GM18867 (cell line): Measurements from ENCODE around the gene RNU2-63P.
"Not testable (repeated sequence)": the region's sequence is repeated elsewhere in the genome, so short reads cannot be mapped to it uniquely, and the experiment has no call there.

Experiments used
- ATAC-seq: cut with Tn5 transposase; IDR thresholded peaks from one replicate; pipeline ENCODE4 v1.9.1; 2021; ENCODE audit warnings: mild to moderate bottlenecking, moderate library complexity; ENCODE audit not compliant: unreplicated experiment

RNU2-63P gene

DNA sequence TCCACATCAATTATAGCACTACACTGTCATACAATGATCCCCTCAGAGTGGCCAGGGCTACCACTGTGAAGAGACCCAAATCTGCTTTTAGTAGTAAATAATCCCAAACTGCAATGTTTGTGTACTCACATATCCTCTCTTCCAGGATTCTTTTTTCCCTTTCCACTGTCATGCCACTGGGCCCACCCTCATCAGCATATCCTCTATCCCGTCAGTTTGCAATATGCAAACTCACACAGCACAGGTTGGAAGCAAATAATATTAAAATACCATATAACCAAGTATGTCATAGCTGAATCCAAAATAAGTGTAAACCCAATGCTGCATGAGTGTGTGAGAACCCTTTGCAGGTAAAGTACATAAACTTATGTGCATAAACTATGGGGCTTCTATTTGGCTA, 28.9 kb downstream of the RNU2-63P start:
- not testable (repeated sequence) for ATAC-seq

DNA sequence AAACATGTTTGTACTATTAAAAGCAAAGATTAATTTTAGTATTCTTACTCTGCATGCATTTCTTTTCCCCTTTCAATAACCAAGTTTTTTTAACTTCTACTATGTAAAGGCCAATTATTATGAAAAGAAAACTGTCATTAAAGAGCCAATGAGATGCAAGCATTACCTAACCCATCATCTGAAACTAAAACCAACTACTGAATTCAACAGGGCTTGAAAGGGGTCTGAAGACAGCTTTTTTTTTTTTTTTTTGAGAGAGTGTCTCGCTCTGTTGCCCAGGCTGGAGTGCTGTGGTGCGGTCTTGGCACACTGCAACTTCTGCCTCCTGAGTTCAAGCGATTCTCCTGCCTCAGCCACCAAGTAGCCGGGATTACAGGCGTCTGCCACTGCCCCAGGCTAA, 30.4 kb downstream of the RNU2-63P start:
- ATAC-seq, result not testable (repeated sequence)

DNA sequence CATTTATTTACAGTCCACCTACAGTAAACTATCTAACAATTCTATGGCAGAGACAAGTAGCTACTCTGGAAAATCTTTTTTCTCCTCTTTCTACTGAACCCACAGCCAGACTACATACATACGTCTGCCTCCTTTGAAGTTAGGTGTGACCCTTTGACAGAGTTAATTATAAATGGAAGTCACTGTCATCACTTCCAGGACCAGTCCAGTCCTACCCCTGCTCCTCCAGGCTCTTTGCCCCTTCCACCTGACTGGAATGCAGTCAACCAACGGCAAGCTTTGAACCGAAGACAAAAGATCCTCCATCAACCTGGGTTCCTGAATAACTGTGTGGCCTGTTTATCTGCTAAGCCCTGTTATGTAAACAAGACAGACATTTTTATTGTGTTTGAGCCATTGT, 35.2 kb downstream of the RNU2-63P start:
- ATAC-seq, result not testable (repeated sequence)

DNA sequence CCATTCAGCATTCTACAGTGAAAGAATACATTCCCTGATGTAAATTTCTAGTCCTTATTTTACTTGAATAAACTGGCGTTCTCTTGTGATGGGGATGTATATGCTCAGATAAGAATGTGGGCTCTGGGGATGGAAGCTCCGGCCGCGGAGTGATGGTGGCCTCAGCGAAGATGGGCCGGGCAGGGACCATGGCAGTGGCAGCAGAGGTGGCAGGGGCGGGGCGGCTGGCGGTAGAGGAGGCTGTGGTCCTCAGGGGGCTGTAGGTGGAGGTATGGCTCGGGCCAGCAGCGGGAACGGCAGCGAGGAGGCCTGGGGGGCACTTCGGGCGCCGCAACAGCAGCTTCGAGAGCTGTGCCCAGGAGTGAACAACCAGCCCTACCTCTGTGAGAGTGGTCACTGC, 44.0 kb downstream of the RNU2-63P start:
- ATAC-seq, result not testable (repeated sequence)
